Measurements from ENCODE around the gene XRCC1. TPM values are rescaled to one million over a fixed set of nuclear protein-coding genes. Genes with fewer than 3 reads are reported as not detected.

Gene XRCC1
- total RNA-seq, 1 experiment from 2014 or later, result 20.1 TPM

DNA sequence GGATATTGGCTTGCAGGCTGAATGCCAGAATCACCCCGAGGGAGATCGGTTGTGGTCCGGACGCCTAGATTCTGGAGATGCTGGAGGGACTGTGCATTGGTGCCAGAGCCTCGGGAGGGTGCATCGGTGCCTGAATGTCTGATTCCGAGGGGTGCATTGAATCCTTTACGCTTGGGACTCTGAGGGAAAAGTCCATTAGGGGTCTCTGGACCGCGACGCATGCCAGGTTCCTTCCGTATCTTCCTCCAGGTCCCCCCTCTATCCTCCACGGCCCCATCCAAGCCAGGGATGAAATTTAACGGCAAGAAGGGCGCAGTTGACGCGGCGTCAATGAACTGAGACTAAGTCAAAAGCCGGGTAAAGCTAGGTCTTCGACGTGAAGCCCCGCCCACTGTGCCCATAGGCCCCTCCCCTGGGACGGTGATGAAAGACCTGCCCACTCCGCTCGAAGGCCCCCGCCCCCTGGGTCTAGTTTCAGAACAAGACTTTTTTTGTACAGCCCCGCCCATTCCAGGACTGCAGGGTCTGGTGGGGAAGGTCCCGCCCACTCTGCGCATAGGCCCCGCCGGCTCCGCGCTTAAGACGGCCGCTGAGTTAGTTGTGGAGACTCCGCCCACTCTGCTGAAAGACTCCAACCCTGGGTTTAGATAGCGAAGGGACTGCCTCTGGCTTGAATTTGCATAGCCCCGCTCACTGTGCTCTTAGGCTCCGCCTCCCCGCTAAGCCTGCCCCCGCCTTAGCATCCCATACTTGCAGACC, 41.6 kb downstream of the XRCC1 start:
- Histone ChIP-seq H3K27ac (ENCODE audit: low read length) (peak overlapping the region; percentile 72), H3K4me1 (ENCODE audit: control insufficient read depth, insufficient read depth, low read length) (no peaks in the 10 kb centered on the region), H3K27me3 (ENCODE audit: control insufficient read depth, insufficient read depth, low read length) (no peaks in the 10 kb centered on the region), H3K36me3 (ENCODE audit: control insufficient read depth, insufficient read depth, low read length) (no peaks in the 10 kb centered on the region), H3K9me3 (ENCODE audit: control insufficient read depth, insufficient read depth, low read depth, low read length) (no peaks in the 10 kb centered on the region), H3K4me3 (ENCODE audit: low read depth in 2 of 2, low read length in 2 of 2) (peak overlapping the region; percentile 65 to 89)
- ATAC-seq (peak; percentile 90), DNase-seq (ENCODE audit: low read depth, low spot score) (peak; percentile 75)
- in situ Hi-C loops (cut with HindIII; ENCODE audit: low pct_unique_long_range_greater_than_20kb, low sequenced_read_pairs) (no loop called here), intact Hi-C loops (cut with micrococcal nuclease; ENCODE audit: unreplicated experiment) (no loop called here)
- POLR2A ChIA-PET, result no interaction called here
- CTCF ChIA-PET, result interaction anchor here (1.0 kb wide), 1 partner anchor 87 kb away, joined by 3 read pairs; no protein-coding TSS in a partner anchor
- BruUV-seq (replicated peaks), result no TSS peak
- TF ChIP-seq CTCF (IDR thresholded peaks at IDR 0.05) (no peak), POLR2AphosphoS5 (IDR thresholded peaks at IDR 0.05; ENCODE audit: low read depth, low read length) (no peak), SIN3A (IDR thresholded peaks at IDR 0.05; ENCODE audit: borderline replicate concordance, insufficient read depth, low read depth, low read length) (0 out of 2 replicates have a peak, but pooled peaks have one; percentile 21), REST (IDR thresholded peaks at IDR 0.05; ENCODE audit: insufficient read depth in 1 of 2, low read depth in 2 of 2, low read length in 1 of 2) (no peak), TCF7L2 (IDR thresholded peaks at IDR 0.05; ENCODE audit: low read depth, low read length) (no peak)

- Histone ChIP-seq H3K27ac (ENCODE audit: low read length) (peak within 1 kb of the TSS; percentile 83), H3K4me1 (ENCODE audit: control insufficient read depth, insufficient read depth, low read length) (no peaks in the 10 kb centered on the region), H3K4me3 (ENCODE audit: low read depth in 2 of 2, low read length in 2 of 2) (peak within 1 kb of the TSS; percentile 65 to 89), H3K27me3 (ENCODE audit: control insufficient read depth, insufficient read depth, low read length) (no peaks in the 10 kb centered on the region), H3K9me3 (ENCODE audit: control insufficient read depth, insufficient read depth, low read depth, low read length) (no peaks in the 10 kb centered on the region), H3K36me3 (ENCODE audit: control insufficient read depth, insufficient read depth, low read length) (no peaks in the 10 kb centered on the region)
- DNase-seq (ENCODE audit: low read depth, low spot score) (peak; percentile 57), ATAC-seq (peak; percentile 81)
- BruUV-seq (replicated peaks), result no TSS peak
- ChIA-PET POLR2A (no interaction called here), CTCF (interaction anchor here (0.6 to 1.0 kb wide), 4 partner anchors 14 to 132 kb away, joined by 3 to 8 read pairs (median 4); no protein-coding TSS in a partner anchor)
- intact Hi-C loops (cut with micrococcal nuclease; ENCODE audit: unreplicated experiment) (no loop called here), in situ Hi-C loops (cut with HindIII; ENCODE audit: low pct_unique_long_range_greater_than_20kb, low sequenced_read_pairs) (no loop called here)
- TF ChIP-seq CTCF (IDR thresholded peaks at IDR 0.05) (no peak), TCF7L2 (IDR thresholded peaks at IDR 0.05; ENCODE audit: low read depth, low read length) (peak; percentile 63; the same call in 1 of the 2 replicates)
Observed at GRCh38 chr19:43532962-43533545, 42.3 kb downstream of the XRCC1 start, which contains the start of gene ZNF575. ZNF575 (plus strand) TSS chr19:43533188; CDS start chr19:43534423, 1,235 bp downstream.
